Spleen (tissue), 11 donors: ENCODE measurements around the gene PROK1. TPM values are rescaled to one million over a fixed set of nuclear protein-coding genes. Genes with fewer than 3 reads are reported as not detected.
"Not testable (repeated sequence)": the region's sequence is repeated elsewhere in the genome, so short reads cannot be mapped to it uniquely, and the experiment has no call there.

Experiments
- DNase-seq: peaks from one replicate; pipeline ENCODE4 v3.0.0-alpha.2; 2020
- H3K27ac ChIP-seq, 8 donors: fragments of 200-600 bp; sonication (generic) in 7 of 8; 1 replicate in 4 of 8; 2 replicates in 4 of 8; pipeline versions ENCODE4 v1.5.0 to v1.8.0; 2016 to 2021; ENCODE audit warnings: inconsistent platforms in 4 of 8, mild to moderate bottlenecking in 4 of 8, moderate library complexity in 1 of 8
- H3K27me3 ChIP-seq, 7 donors: fragments of 200-600 bp; sonication (generic) in 6 of 7; replicated peaks in 1 of 7; 1 replicate in 4 of 7; 2 replicates in 3 of 7; pipeline versions ENCODE4 v1.5.0 to v1.8.0; 2016 to 2021; ENCODE audit warnings: inconsistent platforms in 3 of 7, mild to moderate bottlenecking in 1 of 7
- H3K36me3 ChIP-seq, 6 donors: fragments of 200-600 bp; sonication (generic) in 5 of 6; 1 replicate in 4 of 6; 2 replicates in 2 of 6; pipeline versions ENCODE4 v1.5.0 to v1.8.0; 2016 to 2021; ENCODE audit warnings: inconsistent platforms in 2 of 6
- H3K4me1 ChIP-seq, 6 donors: fragments of 200-600 bp; sonication (generic) in 5 of 6; 1 replicate in 3 of 6; 2 replicates in 3 of 6; pipeline versions ENCODE4 v1.5.0 to v1.8.0; 2016 to 2021; ENCODE audit warnings: inconsistent platforms in 3 of 6
- H3K4me3 ChIP-seq, 8 donors: fragments of 200-600 bp; sonication (generic) in 7 of 8; 1 replicate in 4 of 8; 2 replicates in 4 of 8; pipeline versions ENCODE4 v1.5.0 to v1.8.0; 2016 to 2021; ENCODE audit warnings: inconsistent platforms in 4 of 8, mild to moderate bottlenecking in 4 of 8, moderate library complexity in 2 of 8
- H3K9me3 ChIP-seq, 8 donors: fragments of 200-600 bp; sonication (generic) in 7 of 8; 1 replicate in 4 of 8; 2 replicates in 4 of 8; pipeline versions ENCODE4 v1.5.0 to v1.8.0; 2016 to 2021; ENCODE audit warnings: inconsistent platforms in 4 of 8
- POLR2A ChIP-seq, 3 donors: fragments of 450-650 bp; IDR thresholded peaks; one replicate each; pipeline ENCODE4 v1.5.1; 2017; ENCODE audit warnings: antibody characterized with exemption in 3 of 3, mild to moderate bottlenecking in 1 of 3
- POLR2AphosphoS5 ChIP-seq, 3 donors: sonication (generic); formaldehyde crosslinking; IDR thresholded peaks; one replicate each; pipeline ENCODE4 v1.5.1; 2017; ENCODE audit warnings: antibody characterized with exemption in 3 of 3
- WGBS, 5 donors: extraction: QIAGEN DNeasy Blood & Tissue Kit in 3 of 5; methylation state at CpG; one replicate each; pipeline versions ENCODE4 v1.1.5 to v1.1.7; 2013 to 2018; 5-methylcytosine and 5-hydroxymethylcytosine counted together
- intact Hi-C: fragments of 100-400 bp; cut with DNase I; formaldehyde crosslinking; loops from one replicate; pipeline ENCODE4 v1.15.0; 2023; ENCODE audit warnings: low total_unique reads
- polyA plus RNA-seq, 3 donors: library from polyadenylated mRNA; stranded (reverse); fragments of 200-250 nt; gene quantifications; one replicate each; pipeline ENCODE4 v1.2.1, GENCODE V29; 2013
- total RNA-seq, 7 donors: library from RNA; depleted of rRNA in 3 of 7; stranded (reverse); fragments of >200 nt in 3 of 7; fragmentation: NEBNext Ultra II Directional in 4 of 7; extraction: Animal tissue kit (Norgen Biotek cat#: 25700) in 4 of 7; gene quantifications; one replicate each; pipeline versions ENCODE4 v1.1.0 to v1.2.1, GENCODE V29; 2016 to 2021
- TF ChIP-seq, protein P1 (sequence below), 11 experiments: fragments of 200-600 bp in 7 of 11; fragments of 450-650 bp in 4 of 11; sonication (generic) in 4 of 11; IDR thresholded peaks in 8 of 11; conservative IDR thresholded peaks in 3 of 11; 1 replicate in 7 of 11; 2 replicates in 4 of 11; pipeline versions ENCODE4 v1.4.0 to v1.8.0; 2016 to 2021; ENCODE audit warnings: antibody characterized with exemption in 11 of 11, inconsistent platforms in 4 of 11, mild to moderate bottlenecking in 1 of 11
- donor health status: healthy with polysubstance abuse.
- donor health status: DM: no; HTN: no; CAD: no; lungs with moderate emphysema.
- donor health status: DM: no; HTN: no; CAD: no.
- donor health status: Bipolar disorder and iron deficiency.
- donor health status: healthy.
- donor health status: DM: no; HTN: no; CAD: no.
- donor health status: DM: yes; HTN: yes; CAD: no.

The PROK1 gene
- total and polyA plus RNA-seq, 10 donors, result 0.07 to 2.5 (median 0.51) TPM; not detected in 3

GRCh38 chr1:110436635-110437034, 14.3 kb upstream of the PROK1 start:
- 63 to 78% (median 73%) methylated on average over 7 of the region's 7 CpGs for WGBS, 5 donors
- TF ChIP-seq POLR2AphosphoS5 (IDR thresholded peaks at IDR 0.05) (no peak), POLR2A (IDR thresholded peaks at IDR 0.05) (no peak)
- TF ChIP-seq, protein P1, sequence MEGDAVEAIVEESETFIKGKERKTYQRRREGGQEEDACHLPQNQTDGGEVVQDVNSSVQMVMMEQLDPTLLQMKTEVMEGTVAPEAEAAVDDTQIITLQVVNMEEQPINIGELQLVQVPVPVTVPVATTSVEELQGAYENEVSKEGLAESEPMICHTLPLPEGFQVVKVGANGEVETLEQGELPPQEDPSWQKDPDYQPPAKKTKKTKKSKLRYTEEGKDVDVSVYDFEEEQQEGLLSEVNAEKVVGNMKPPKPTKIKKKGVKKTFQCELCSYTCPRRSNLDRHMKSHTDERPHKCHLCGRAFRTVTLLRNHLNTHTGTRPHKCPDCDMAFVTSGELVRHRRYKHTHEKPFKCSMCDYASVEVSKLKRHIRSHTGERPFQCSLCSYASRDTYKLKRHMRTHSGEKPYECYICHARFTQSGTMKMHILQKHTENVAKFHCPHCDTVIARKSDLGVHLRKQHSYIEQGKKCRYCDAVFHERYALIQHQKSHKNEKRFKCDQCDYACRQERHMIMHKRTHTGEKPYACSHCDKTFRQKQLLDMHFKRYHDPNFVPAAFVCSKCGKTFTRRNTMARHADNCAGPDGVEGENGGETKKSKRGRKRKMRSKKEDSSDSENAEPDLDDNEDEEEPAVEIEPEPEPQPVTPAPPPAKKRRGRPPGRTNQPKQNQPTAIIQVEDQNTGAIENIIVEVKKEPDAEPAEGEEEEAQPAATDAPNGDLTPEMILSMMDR (IDR thresholded peaks at IDR 0.05 in 8 of 11, conservative IDR thresholded peaks at IDR 0.05 in 3 of 11), result no peak
- no peak for DNase-seq
- Histone ChIP-seq H3K27ac (peak overlapping the region in 2 of 8 donors; percentile 21 to 54), H3K9me3 (no peaks in the 10 kb centered on the region), H3K4me1 (peaks cover 0 to 14% (median 7%) of the 10 kb centered on the region in 6 donors), H3K27me3 (no peaks in the 10 kb centered on the region), H3K36me3 (no peaks in the 10 kb centered on the region), H3K4me3 (no peak overlapping the region)
- intact Hi-C loops, result no loop called here

GRCh38 chr1:110437645-110438299, 13.2 kb upstream of the PROK1 start:
- intact Hi-C loops, H3K4me3 ChIP-seq, DNase-seq, H3K36me3 ChIP-seq, H3K27me3 ChIP-seq, H3K9me3 ChIP-seq: not testable (repeated sequence)
- H3K4me1 ChIP-seq, result peaks cover 0 to 14% (median 7%) of the 10 kb centered on the region in 6 donors
- WGBS, 5 donors, result 67 to 83% (median 81%) methylated on average over 9 of the region's 9 CpGs
- H3K27ac ChIP-seq, result peak overlapping the region in 2 of 8 donors; percentile 11 to 48

DNA sequence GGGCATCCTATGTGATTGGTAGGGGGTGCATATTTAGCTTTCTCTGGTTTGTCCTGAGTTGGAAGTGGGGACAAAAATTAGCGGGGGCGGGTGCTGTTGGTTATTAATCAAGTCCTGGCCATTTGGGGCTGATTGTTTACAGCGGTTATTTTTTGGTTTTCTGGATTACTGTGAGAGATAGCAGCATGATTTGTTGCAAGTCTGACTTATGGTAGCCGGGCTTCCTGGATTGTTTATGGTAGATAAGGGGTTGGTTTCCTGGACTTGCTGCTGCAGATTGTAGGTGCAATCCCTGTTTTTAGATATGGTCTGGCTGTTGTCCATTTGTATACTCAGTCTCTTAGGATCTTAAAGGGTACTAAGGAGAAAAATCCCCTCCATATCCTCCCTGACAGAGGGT, 12.1 kb upstream of the PROK1 start:
- 39 to 57% (median 57%) methylated on average over 4 of the region's 4 CpGs for WGBS, 5 donors
- TF ChIP-seq POLR2AphosphoS5 (IDR thresholded peaks at IDR 0.05), result no peak
- DNase-seq, result no peak
- intact Hi-C loops, result no loop called here
- H3K4me1 ChIP-seq, result peaks cover 0 to 4% (median under 1%) of the 10 kb centered on the region in 6 donors
- H3K9me3 ChIP-seq, result no peaks in the 10 kb centered on the region
- H3K36me3 ChIP-seq, result no peaks in the 10 kb centered on the region
- no peak overlapping the region for H3K4me3 ChIP-seq
- no peak overlapping the region for H3K27ac ChIP-seq
- no peaks in the 10 kb centered on the region for H3K27me3 ChIP-seq

GRCh38 chr1:110439873-110440272, 11.1 kb upstream of the PROK1 start:
- H3K27me3 ChIP-seq, intact Hi-C loops, H3K27ac ChIP-seq, H3K36me3 ChIP-seq, H3K9me3 ChIP-seq, DNase-seq, H3K4me3 ChIP-seq, H3K4me1 ChIP-seq: not testable (repeated sequence)
- 71 to 95% (median 86%) methylated on average over 3 of the region's 3 CpGs for WGBS, 5 donors

GRCh38 chr1:110440877-110441276, 10.1 kb upstream of the PROK1 start:
- no peak for DNase-seq
- no peaks in the 10 kb centered on the region for H3K36me3 ChIP-seq
- no peaks in the 10 kb centered on the region for H3K4me1 ChIP-seq
- H3K27ac ChIP-seq, result no peak overlapping the region
- no peaks in the 10 kb centered on the region for H3K9me3 ChIP-seq
- intact Hi-C loops, result no loop called here
- WGBS, 5 donors, result 55 to 74% (median 67%) methylated on average over 3 of the region's 3 CpGs
- no peak overlapping the region for H3K4me3 ChIP-seq
- TF ChIP-seq, protein P1 (IDR thresholded peaks at IDR 0.05 in 8 of 11, conservative IDR thresholded peaks at IDR 0.05 in 3 of 11), result no peak
- no peak for TF ChIP-seq POLR2A (IDR thresholded peaks at IDR 0.05)
- no peak for TF ChIP-seq POLR2AphosphoS5 (IDR thresholded peaks at IDR 0.05)
- H3K27me3 ChIP-seq, result no peaks in the 10 kb centered on the region

GRCh38 chr1:110441888-110442287, 9.1 kb upstream of the PROK1 start:
- Histone ChIP-seq H3K36me3 (no peaks in the 10 kb centered on the region), H3K27ac (no peak overlapping the region), H3K9me3 (no peaks in the 10 kb centered on the region), H3K4me3 (no peak overlapping the region), H3K4me1 (no peaks in the 10 kb centered on the region), H3K27me3 (no peaks in the 10 kb centered on the region)
- DNase-seq, result no peak
- intact Hi-C loops, result no loop called here
- TF ChIP-seq, protein P1 (IDR thresholded peaks at IDR 0.05 in 8 of 11, conservative IDR thresholded peaks at IDR 0.05 in 3 of 11), result no peak
- TF ChIP-seq POLR2AphosphoS5 (IDR thresholded peaks at IDR 0.05), result no peak
- TF ChIP-seq POLR2A (IDR thresholded peaks at IDR 0.05), result no peak
